Activated T-helper 9 cell treated with anti-CD3 and anti-CD28 coated beads, Interleukin-2, amount 50 U/mL, for 16 hours (primary cell): ENCODE results near the gene DTNB.

ENCODE experiments used
- DNase-seq: peaks from one replicate; pipeline ENCODE4 v3.0.0-alpha.2; 2020; ENCODE audit warnings: low read depth

Gene DTNB

GRCh38 chr2:25369439-25369838 is 303.9 kb downstream of the DTNB start:
- DNase-seq, result no peak

GRCh38 chr2:25368660-25369059 is 304.7 kb downstream of the DTNB start:
- DNase-seq, result no peak

- DNase-seq, result no peak
Observed at GRCh38 chr2:25367296-25367695, 306.1 kb downstream of the DTNB start.

GRCh38 chr2:25366629-25367028 is 306.7 kb downstream of the DTNB start:
- DNase-seq, result no peak

GRCh38 chr2:25365241-25365640 is 308.1 kb downstream of the DTNB start:
- no peak for DNase-seq

- no peak for DNase-seq
Observed at GRCh38 chr2:25363733-25364132, 309.6 kb downstream of the DTNB start.

- peak; percentile 27 for DNase-seq
Observed at GRCh38 chr2:25362434-25363145, 310.8 kb downstream of the DTNB start.

GRCh38 chr2:25362049-25362433 is 311.3 kb downstream of the DTNB start:
- DNase-seq, result peak; percentile 91

- DNase-seq, result no peak
Observed at GRCh38 chr2:25361261-25362048, 311.9 kb downstream of the DTNB start.

GRCh38 chr2:25358836-25359235 is 314.5 kb downstream of the DTNB start:
- no peak for DNase-seq

- no peak for DNase-seq
Observed at GRCh38 chr2:25358249-25358815, 315.0 kb downstream of the DTNB start.

GRCh38 chr2:25356088-25356487 is 317.3 kb downstream of the DTNB start:
- DNase-seq, result no peak

GRCh38 chr2:25355270-25355669 is 318.1 kb downstream of the DTNB start:
- DNase-seq, result no peak

GRCh38 chr2:25354116-25354515 is 319.3 kb downstream of the DTNB start:
- no peak for DNase-seq

GRCh38 chr2:25349397-25349796 is 324.0 kb downstream of the DTNB start:
- DNase-seq, result no peak

- no peak for DNase-seq
Observed at GRCh38 chr2:25347846-25348245, 325.5 kb downstream of the DTNB start.

GRCh38 chr2:25347205-25347815 is 326.1 kb downstream of the DTNB start:
- no peak for DNase-seq

- DNase-seq, result no peak
Observed at GRCh38 chr2:25343187-25343825, 330.1 kb downstream of the DTNB start.

- peak; percentile 73 for DNase-seq
Observed at GRCh38 chr2:25342372-25343186, 330.8 kb downstream of the DTNB start.

GRCh38 chr2:25341753-25342371 is 331.5 kb downstream of the DTNB start, which contains the start of gene DNMT3A:
TSS of gene DNMT3A (minus strand) at chr2:25341925. CDS start at chr2:25313984, 27,941 bp downstream.
- peak; percentile 48 for DNase-seq
